GM21528 (cell line): ENCODE data around the gene DUSP2.

ENCODE experiments used
- ATAC-seq: cut with Tn5 transposase; IDR thresholded peaks from one replicate; pipeline ENCODE4 v1.9.1; 2021; ENCODE audit warnings: mild to moderate bottlenecking, moderate library complexity; ENCODE audit not compliant: unreplicated experiment, low FRiP score

DUSP2 gene

GRCh38 chr2:96145036-96145847 lies at the start of gene DUSP2:
Gene DUSP2, minus strand, starts transcription at chr2:96145440. Its CDS starts 86 bp downstream, at chr2:96145354.
- ATAC-seq: peak; percentile 49

- no peak for ATAC-seq
Observed at GRCh38 chr2:96191937-96192670, 46.9 kb upstream of the DUSP2 start.

GRCh38 chr2:96188821-96189526 lies 43.7 kb upstream of the DUSP2 start:
- no peak for ATAC-seq

GRCh38 chr2:96186562-96186961 lies 41.3 kb upstream of the DUSP2 start:
- no peak for ATAC-seq

GRCh38 chr2:96185516-96185915 lies 40.3 kb upstream of the DUSP2 start:
- ATAC-seq: no peak

- no peak for ATAC-seq
Observed at GRCh38 chr2:96184989-96185388, 39.7 kb upstream of the DUSP2 start.

- ATAC-seq: no peak
Observed at GRCh38 chr2:96184188-96184587, 38.9 kb upstream of the DUSP2 start.

GRCh38 chr2:96181529-96181928 lies 36.3 kb upstream of the DUSP2 start:
- no peak for ATAC-seq

- ATAC-seq: no peak
Observed at GRCh38 chr2:96180521-96180920, 35.3 kb upstream of the DUSP2 start.

- no peak for ATAC-seq
Observed at GRCh38 chr2:96180002-96180401, 34.8 kb upstream of the DUSP2 start.

- ATAC-seq: no peak
Observed at GRCh38 chr2:96176661-96177060, 31.4 kb upstream of the DUSP2 start.

GRCh38 chr2:96175951-96176350 lies 30.7 kb upstream of the DUSP2 start:
- no peak for ATAC-seq

GRCh38 chr2:96174251-96175144 lies 29.3 kb upstream of the DUSP2 start:
- ATAC-seq: no peak

GRCh38 chr2:96171831-96172230 lies 26.6 kb upstream of the DUSP2 start:
- no peak for ATAC-seq

- no peak for ATAC-seq
Observed at GRCh38 chr2:96170626-96171025, 25.4 kb upstream of the DUSP2 start.

- no peak for ATAC-seq
Observed at GRCh38 chr2:96169868-96170507, 24.7 kb upstream of the DUSP2 start.

- no peak for ATAC-seq
Observed at GRCh38 chr2:96167407-96168013, 22.3 kb upstream of the DUSP2 start.

GRCh38 chr2:96164459-96165184 lies 19.4 kb upstream of the DUSP2 start:
- ATAC-seq: peak; percentile 69
